WTC11 (cell line): ENCODE data around the gene TCP11. TPM values are rescaled to one million over a fixed set of nuclear protein-coding genes. Genes with fewer than 3 reads are reported as not detected.

Experiments
- ATAC-seq: fragments of 200-7000 bp; cut with Tn5 transposase; 2 replicates; pipeline ENCODE4 v1.10.0; 2021; ENCODE audit warnings: mild to moderate bottlenecking, moderate library complexity
- CTCF ChIA-PET: fragments of 300-600 bp; sonication (Branson Sonifier 250); formaldehyde crosslinking; loops from one replicate; lab custom pipeline; 2021; ENCODE audit warnings: antibody characterized with exemption; lab: Charles Lee
- POLR2A ChIA-PET: fragments of 350-600 bp; sonication (Branson Sonifier 250); formaldehyde crosslinking; loops from one replicate; lab custom pipeline; 2021; ENCODE audit warnings: antibody characterized with exemption; lab: Charles Lee
- DNase-seq: peaks from one replicate; pipeline ENCODE4 v3.0.0; 2021; ENCODE audit warnings: low spot score
- H3K27ac Mint-ChIP-seq: 2 replicates; pipeline ENCODE4 v1.8.0; 2021; ENCODE audit warnings: mixed read lengths
- H3K27me3 Mint-ChIP-seq: 2 replicates; pipeline ENCODE4 v1.8.0; 2021; ENCODE audit warnings: low read depth, mild to moderate bottlenecking, moderate library complexity, mixed read lengths
- H3K36me3 Mint-ChIP-seq: 2 replicates; pipeline ENCODE4 v1.8.0; 2021; ENCODE audit warnings: mixed read lengths
- H3K4me1 Mint-ChIP-seq: 2 replicates; pipeline ENCODE4 v1.8.0; 2022; ENCODE audit warnings: mixed read lengths
- H3K4me3 Mint-ChIP-seq: 2 replicates; pipeline ENCODE4 v1.8.0; 2021; ENCODE audit warnings: mild to moderate bottlenecking, moderate library complexity, mixed read lengths
- H3K9me3 Mint-ChIP-seq: 2 replicates; pipeline ENCODE4 v1.8.0; 2021; ENCODE audit warnings: mixed read lengths
- AFF4 ChIP-seq: sonication (generic); formaldehyde crosslinking; IDR thresholded peaks from 2 replicates; pipeline ENCODE4 v1.8.1; 2023; ENCODE audit warnings: mild to moderate bottlenecking, missing genetic modification reagents, borderline replicate concordance
- AR ChIP-seq: fragments of 250-450 bp; sonication (Bioruptor Pico); IDR thresholded peaks from 2 replicates; pipeline ENCODE4 v1.9.0; 2021; ENCODE audit warnings: mild to moderate bottlenecking
- ARID4B ChIP-seq: sonication (generic); formaldehyde crosslinking; IDR thresholded peaks from 2 replicates; pipeline ENCODE4 v1.8.0; 2023; ENCODE audit warnings: missing genetic modification reagents, mild to moderate bottlenecking, borderline replicate concordance
- E2F4 ChIP-seq: sonication (generic); formaldehyde crosslinking; IDR thresholded peaks from 2 replicates; pipeline ENCODE4 v1.8.1; 2022; ENCODE audit warnings: low read depth, mild to moderate bottlenecking, moderate library complexity, missing genetic modification reagents, borderline replicate concordance
- ELF4 ChIP-seq: sonication (generic); formaldehyde crosslinking; IDR thresholded peaks from 2 replicates; pipeline ENCODE4 v1.8.1; 2022; ENCODE audit warnings: low read depth, mild to moderate bottlenecking, moderate library complexity, missing genetic modification reagents
- EMX1 ChIP-seq: fragments of 250-450 bp; sonication (Bioruptor Pico); IDR thresholded peaks from 2 replicates; pipeline ENCODE4 v1.8.0; 2021; ENCODE audit warnings: mild to moderate bottlenecking
- ESRRA ChIP-seq: sonication (generic); formaldehyde crosslinking; IDR thresholded peaks from 2 replicates; pipeline ENCODE4 v1.8.1; 2022; ENCODE audit warnings: mild to moderate bottlenecking, missing genetic modification reagents, borderline replicate concordance
- NR1H2 ChIP-seq: sonication (generic); formaldehyde crosslinking; IDR thresholded peaks from 2 replicates; pipeline ENCODE4 v1.9.0; 2021; ENCODE audit warnings: mild to moderate bottlenecking, moderate library complexity, missing genetic modification reagents
- TCF7 ChIP-seq: sonication (generic); formaldehyde crosslinking; IDR thresholded peaks from 2 replicates; pipeline ENCODE4 v1.8.0; 2022; ENCODE audit warnings: mild to moderate bottlenecking, low read depth, missing genetic modification reagents, moderate library complexity
- ZMAT4 ChIP-seq: fragments of 250-450 bp; sonication (Bioruptor Pico); IDR thresholded peaks from 2 replicates; pipeline ENCODE4 v1.9.0; 2021; ENCODE audit warnings: mild to moderate bottlenecking
- total RNA-seq: library from RNA; stranded (reverse); gene quantifications from 3 replicates; pipeline ENCODE4 v1.2.3, GENCODE V29; 2021

The TCP11 gene
- total RNA-seq, 1 experiment from 2014 or later = not detected

- TF ChIP-seq AFF4 (CRISPR knock-in tag) (no peak), NR1H2 (CRISPR knock-in tag) (no peak), EMX1 (CRISPR knock-in tag) (no peak), E2F4 (no peak), ZMAT4 (CRISPR knock-in tag) (no peak)
- TF ChIP-seq, all 79 proteins: peak for 0
These were observed 61.7 kb downstream of the TCP11 start (continued) for GRCh38 chr6:35079311-35080000.

- DNase-seq (no peak), ATAC-seq (no peak)
- ChIA-PET CTCF (interaction anchor here (1.0 to 1.3 kb wide), 2 partner anchors 14 to 92 kb away, joined by 3 read pairs; no protein-coding TSS in a partner anchor), POLR2A (no interaction called here)
- H3K9me3 Mint-ChIP-seq = no peaks in the 10 kb centered on the region
- H3K27me3 Mint-ChIP-seq = no peaks in the 10 kb centered on the region
- no peak overlapping the region for H3K27ac Mint-ChIP-seq
- H3K4me3 Mint-ChIP-seq = no peak overlapping the region
- H3K36me3 Mint-ChIP-seq = peaks cover 23% of the 10 kb centered on the region
- peaks cover 14% of the 10 kb centered on the region for H3K4me1 Mint-ChIP-seq
- TF ChIP-seq EMX1 (CRISPR knock-in tag) (no peak), ELF4 (CRISPR knock-in tag) (no peak), ESRRA (CRISPR knock-in tag) (no peak), ARID4B (CRISPR knock-in tag) (no peak), AR (CRISPR knock-in tag) (no peak), TCF7 (no peak)
These were observed 62.2 kb downstream of the TCP11 start for GRCh38 chr6:35078896-35079295.
